ENCODE data around the gene MTHFD1L.
"Not testable (repeated sequence)": the region's sequence is repeated elsewhere in the genome, so short reads cannot be mapped to it uniquely, and the experiment has no call there.

MTHFD1L gene

GRCh38 chr6:151073701-151074100 lies 208.2 kb downstream of the MTHFD1L start:
- DNase-seq, result no peak

GRCh38 chr6:151075005-151075404 lies 209.5 kb downstream of the MTHFD1L start:
- DNase-seq, result no peak

- DNase-seq, result no peak
Measured at GRCh38 chr6:151075527-151075926, 210.0 kb downstream of the MTHFD1L start.

GRCh38 chr6:151075930-151076555 lies 210.5 kb downstream of the MTHFD1L start:
- DNase-seq, result no peak

- DNase-seq, result no peak
Measured at GRCh38 chr6:151078655-151079054, 213.2 kb downstream of the MTHFD1L start.

GRCh38 chr6:151081656-151082055 lies 216.2 kb downstream of the MTHFD1L start:
- DNase-seq, result no peak

- no peak for DNase-seq
Measured at GRCh38 chr6:151082079-151082478, 216.6 kb downstream of the MTHFD1L start.

GRCh38 chr6:151084275-151084674 lies 218.8 kb downstream of the MTHFD1L start:
- DNase-seq, result no peak

GRCh38 chr6:151087055-151087454 lies 221.6 kb downstream of the MTHFD1L start:
- DNase-seq, result not testable (repeated sequence)

GRCh38 chr6:151087861-151088598 lies 222.5 kb downstream of the MTHFD1L start:
- DNase-seq, result no peak

- DNase-seq, result no peak
Measured at GRCh38 chr6:151088599-151088935, 223.1 kb downstream of the MTHFD1L start.

- no peak for DNase-seq
Measured at GRCh38 chr6:151088963-151089362, 223.5 kb downstream of the MTHFD1L start.

- DNase-seq, result no peak
Measured at GRCh38 chr6:151089978-151090377, 224.5 kb downstream of the MTHFD1L start.

- DNase-seq, result no peak
Measured at GRCh38 chr6:151091571-151091970, 226.1 kb downstream of the MTHFD1L start.

- DNase-seq, result no peak
Measured at GRCh38 chr6:151092591-151092990, 227.1 kb downstream of the MTHFD1L start.

- DNase-seq, result no peak
Measured at GRCh38 chr6:151093706-151094105, 228.2 kb downstream of the MTHFD1L start.

- DNase-seq, result no peak
Measured at GRCh38 chr6:151095538-151096254, 230.2 kb downstream of the MTHFD1L start.

GRCh38 chr6:151096255-151096612 lies 230.7 kb downstream of the MTHFD1L start:
- DNase-seq, result no peak

- DNase-seq, result no peak
Measured at GRCh38 chr6:151096691-151097606, 231.4 kb downstream of the MTHFD1L start.

- no peak for DNase-seq
Measured at GRCh38 chr6:151098166-151098565, 232.7 kb downstream of the MTHFD1L start.

- no peak for DNase-seq
Measured at GRCh38 chr6:151100326-151100725, 234.8 kb downstream of the MTHFD1L start.

GRCh38 chr6:151101161-151101815 lies 235.8 kb downstream of the MTHFD1L start:
- no peak for DNase-seq

All from eye (tissue), 1 donor.